SK-N-SH (cell line): ENCODE measurements around the gene RAB21.

Source experiments
- CTCF ChIP-seq: fragments of 200-600 bp; sonication (generic); IDR thresholded peaks from 2 replicates; pipeline ENCODE4 v1.6.1; 2017; ENCODE audit warnings: antibody characterized with exemption, mild to moderate bottlenecking, moderate library complexity
- EP300 ChIP-seq, 2 experiments: IDR thresholded peaks; 2 replicates each; pipeline versions ENCODE4 v1.4.0 to v1.6.1; 2012; ENCODE audit warnings: borderline replicate concordance in 1 of 2, low read depth in 1 of 2, low read length in 1 of 2
- EZH2phosphoT487 ChIP-seq: fragments of 200-600 bp; sonication (generic); IDR thresholded peaks from 2 replicates; pipeline ENCODE4 v1.6.1; 2017; ENCODE audit warnings: low read depth, mixed run types, mild to moderate bottlenecking, antibody characterized with exemption, moderate library complexity, borderline replicate concordance
- FOXM1 ChIP-seq: IDR thresholded peaks from 2 replicates; pipeline ENCODE4 v1.4.0; 2012; ENCODE audit warnings: low read depth, mild to moderate bottlenecking
- MXI1 ChIP-seq: IDR thresholded peaks from 2 replicates; pipeline ENCODE4 v1.6.1; 2012; ENCODE audit warnings: mild to moderate bottlenecking, low read depth, low read length, improper control_type of control experiment
- POLR2AphosphoS5 ChIP-seq: IDR thresholded peaks from 2 replicates; pipeline ENCODE4 v1.6.1; 2012; ENCODE audit warnings: low read depth, low read length
- RAD21 ChIP-seq: IDR thresholded peaks from 2 replicates; pipeline ENCODE4 v1.6.1; 2012; ENCODE audit warnings: mild to moderate bottlenecking, low read length
- RCOR1 ChIP-seq: fragments of 150-350 bp; IDR thresholded peaks from 2 replicates; pipeline ENCODE4 v1.6.1; 2017; ENCODE audit warnings: antibody characterized with exemption, low read length
- RFX5 ChIP-seq: IDR thresholded peaks from 2 replicates; pipeline ENCODE4 v1.6.1; 2012; ENCODE audit warnings: mild to moderate bottlenecking, improper control_type of control experiment, low read length
- SMC3 ChIP-seq: IDR thresholded peaks from 2 replicates; pipeline ENCODE4 v1.6.1; 2012; ENCODE audit warnings: low read depth, low read length, improper control_type of control experiment
- TAF1 ChIP-seq: IDR thresholded peaks from 2 replicates; pipeline ENCODE4 v1.6.1; 2012; ENCODE audit warnings: low read depth, mild to moderate bottlenecking, low read length, moderate library complexity, borderline replicate concordance
- TEAD4 ChIP-seq: IDR thresholded peaks from 2 replicates; pipeline ENCODE4 v1.4.0; 2012; ENCODE audit warnings: mild to moderate bottlenecking, borderline replicate concordance; ENCODE audit not compliant: insufficient read depth
- USF1 ChIP-seq: IDR thresholded peaks from 2 replicates; pipeline ENCODE4 v1.4.0; 2012; ENCODE audit warnings: low read depth, borderline replicate concordance

- TF ChIP-seq SMC3: no peak
- no peak for TF ChIP-seq RCOR1
- no peak for TF ChIP-seq POLR2AphosphoS5
- TF ChIP-seq CTCF: no peak
- TF ChIP-seq FOXM1: no peak
- TF ChIP-seq TAF1: no peak
- no peak for TF ChIP-seq RAD21
- no peak for TF ChIP-seq TEAD4
- TF ChIP-seq MXI1: no peak
- TF ChIP-seq RFX5: no peak
- TF ChIP-seq EZH2phosphoT487: no peak
- TF ChIP-seq EP300 (IDR thresholded peaks at IDR 0.05; ENCODE audit: borderline replicate concordance in 1 of 2, low read depth in 1 of 2, low read length in 1 of 2): no peak
- no peak for TF ChIP-seq USF1
Observed at GRCh38 chr12:71795901-71796300, 41.2 kb downstream of the RAB21 start.
